ENCODE data around the gene VPS37B.

The VPS37B gene

DNA sequence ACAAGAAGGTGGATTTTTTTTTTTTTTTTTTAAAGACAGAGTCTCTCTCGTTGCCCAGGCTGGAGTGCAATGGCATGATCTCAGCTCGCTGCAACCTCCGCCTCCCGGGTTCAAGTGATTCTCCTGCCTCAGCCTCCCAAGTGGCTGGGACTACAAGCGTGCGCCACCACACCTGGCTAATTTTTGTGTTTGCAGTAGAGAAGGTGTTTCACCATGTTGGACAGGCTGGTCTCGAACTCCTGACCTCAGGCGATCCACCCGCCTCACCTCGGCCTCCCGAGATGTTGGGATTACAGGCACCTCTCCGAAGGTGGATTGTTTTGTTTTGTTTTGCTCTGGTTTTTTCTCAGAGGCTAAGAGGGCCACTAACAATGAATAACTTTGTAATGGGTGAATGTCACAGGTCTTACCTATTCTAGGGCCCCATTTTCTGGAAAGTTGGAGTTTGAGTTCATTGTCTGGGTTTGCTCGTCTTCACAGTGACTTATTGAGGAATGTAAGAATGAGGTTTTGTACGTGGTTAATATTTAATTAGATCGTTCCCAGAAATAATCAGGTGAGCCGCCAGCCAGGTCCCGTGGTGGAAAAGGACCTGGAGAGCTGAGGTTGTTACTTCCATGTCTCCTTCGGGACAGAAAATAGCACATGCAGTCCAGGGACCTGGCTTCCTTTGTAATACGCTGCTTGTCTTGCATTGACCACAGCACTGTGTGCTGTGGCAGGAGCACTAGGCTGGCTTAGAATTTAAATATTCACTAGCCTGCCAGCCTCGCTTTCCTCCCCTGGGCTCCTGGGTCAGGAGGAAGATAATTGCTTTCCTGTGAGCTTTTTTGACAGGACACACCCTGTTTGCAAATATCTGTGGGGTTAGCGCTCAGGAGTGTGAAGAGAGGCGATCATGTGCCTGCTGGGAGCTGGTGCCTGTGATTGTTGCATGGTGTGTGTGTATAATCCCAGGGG is 58.3 kb downstream of the VPS37B start:
- no peak for DNase-seq

DNA sequence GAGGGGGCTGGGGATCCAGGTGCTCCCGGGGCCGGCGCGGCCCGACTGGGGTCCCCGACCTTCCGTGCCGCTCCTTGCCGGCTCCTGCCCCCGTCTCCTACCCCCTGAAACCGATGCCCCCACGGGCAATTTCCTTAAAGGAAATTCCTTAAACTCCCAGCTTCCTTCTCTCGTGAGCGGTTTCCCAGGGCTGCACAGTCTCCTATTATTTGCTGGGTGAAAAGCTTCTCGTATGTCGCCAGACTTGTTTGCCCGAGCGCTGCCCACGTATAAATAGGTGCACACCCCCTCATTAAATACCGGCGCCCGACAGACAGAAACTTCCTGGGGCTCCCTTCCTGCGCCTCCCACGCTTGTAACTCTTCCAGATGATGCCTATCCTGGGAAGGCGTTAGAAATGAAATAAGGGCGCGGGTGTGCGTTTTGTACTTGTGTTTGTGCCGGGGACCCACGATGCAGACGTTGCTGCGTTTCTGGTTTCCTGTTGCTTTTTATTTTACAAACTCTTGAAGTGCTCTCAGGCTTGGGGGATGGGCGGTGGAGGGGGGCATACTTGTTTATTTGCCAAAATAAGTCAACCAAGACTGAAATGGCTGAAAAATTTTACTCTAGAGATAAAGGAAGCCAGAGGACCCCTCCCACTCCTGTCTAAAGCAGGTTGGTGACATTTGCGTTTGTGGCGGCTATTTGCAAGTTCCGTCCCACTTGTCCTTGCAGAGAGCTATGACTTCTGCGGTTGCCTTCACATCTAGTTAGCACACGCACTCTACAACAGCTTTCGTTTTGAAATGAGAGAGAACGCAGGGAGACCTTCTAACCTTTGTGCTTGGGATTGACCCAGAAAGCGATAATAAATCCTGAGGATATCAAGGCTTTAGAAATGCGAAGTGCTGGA is 59.6 kb downstream of the VPS37B start:
- peak; percentile 51 for DNase-seq

DNA sequence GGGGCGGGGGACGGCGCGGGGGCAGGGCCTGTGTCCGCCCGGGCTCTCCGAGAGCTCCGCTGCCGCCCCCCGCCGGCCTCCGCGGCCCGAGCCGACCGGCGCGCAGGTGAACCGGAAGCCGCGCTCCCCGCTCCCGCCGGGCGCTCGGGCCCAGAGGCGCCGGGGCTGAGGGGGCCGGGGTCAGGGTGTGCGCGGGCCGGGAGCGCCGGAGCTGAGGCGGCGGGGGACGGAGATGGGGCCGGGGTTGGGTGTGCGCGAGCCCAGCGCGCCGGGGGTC is 60.2 kb downstream of the VPS37B start:
- DNase-seq, result peak; percentile 44

DNA sequence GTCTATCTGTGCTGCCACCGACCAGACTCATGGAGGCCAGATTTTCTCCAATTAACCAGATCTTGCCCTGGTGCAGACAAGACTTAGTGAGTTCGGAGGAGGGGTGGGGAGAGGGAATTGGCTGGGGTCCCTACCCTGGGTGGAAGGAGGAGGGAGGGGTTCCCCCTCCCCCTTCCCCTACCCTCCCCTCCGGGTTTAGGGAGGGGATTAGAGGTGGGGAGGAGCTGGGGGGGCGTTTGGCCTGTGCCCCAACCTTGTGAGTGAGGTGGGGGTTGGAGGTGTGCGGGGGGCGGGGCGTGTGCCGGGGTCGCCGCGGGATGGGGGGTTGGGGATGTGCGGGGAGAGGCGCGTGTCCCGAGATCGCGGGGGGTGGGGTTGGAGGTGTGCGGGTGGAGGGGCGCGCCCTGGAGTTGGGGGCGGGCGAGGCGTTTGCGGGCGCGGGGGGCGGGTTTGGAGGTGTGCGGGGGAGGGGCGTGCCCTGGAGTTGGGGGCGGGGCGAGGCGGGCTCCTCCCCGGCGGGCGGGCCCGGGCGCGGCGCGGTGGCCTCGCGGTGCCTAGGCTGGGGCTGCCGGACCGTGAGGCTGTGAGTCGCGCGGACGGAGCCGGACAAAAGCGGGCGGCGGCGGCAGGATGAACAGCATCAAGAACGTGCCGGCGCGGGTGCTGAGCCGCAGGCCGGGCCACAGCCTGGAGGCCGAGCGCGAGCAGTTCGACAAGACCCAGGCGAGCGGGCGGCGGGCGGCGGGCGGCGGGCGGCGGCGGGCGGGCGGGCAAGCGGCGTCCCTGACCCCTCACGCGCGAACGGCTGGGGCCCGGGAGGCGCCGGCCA is 60.8 kb downstream of the VPS37B start, which contains the start of gene HIP1R:
Gene HIP1R (plus strand): TSS at position 537 of the 829 bp plus-strand sequence. CDS start 94 bp downstream, at position 631.
- peak; percentile 77 for DNase-seq

DNA sequence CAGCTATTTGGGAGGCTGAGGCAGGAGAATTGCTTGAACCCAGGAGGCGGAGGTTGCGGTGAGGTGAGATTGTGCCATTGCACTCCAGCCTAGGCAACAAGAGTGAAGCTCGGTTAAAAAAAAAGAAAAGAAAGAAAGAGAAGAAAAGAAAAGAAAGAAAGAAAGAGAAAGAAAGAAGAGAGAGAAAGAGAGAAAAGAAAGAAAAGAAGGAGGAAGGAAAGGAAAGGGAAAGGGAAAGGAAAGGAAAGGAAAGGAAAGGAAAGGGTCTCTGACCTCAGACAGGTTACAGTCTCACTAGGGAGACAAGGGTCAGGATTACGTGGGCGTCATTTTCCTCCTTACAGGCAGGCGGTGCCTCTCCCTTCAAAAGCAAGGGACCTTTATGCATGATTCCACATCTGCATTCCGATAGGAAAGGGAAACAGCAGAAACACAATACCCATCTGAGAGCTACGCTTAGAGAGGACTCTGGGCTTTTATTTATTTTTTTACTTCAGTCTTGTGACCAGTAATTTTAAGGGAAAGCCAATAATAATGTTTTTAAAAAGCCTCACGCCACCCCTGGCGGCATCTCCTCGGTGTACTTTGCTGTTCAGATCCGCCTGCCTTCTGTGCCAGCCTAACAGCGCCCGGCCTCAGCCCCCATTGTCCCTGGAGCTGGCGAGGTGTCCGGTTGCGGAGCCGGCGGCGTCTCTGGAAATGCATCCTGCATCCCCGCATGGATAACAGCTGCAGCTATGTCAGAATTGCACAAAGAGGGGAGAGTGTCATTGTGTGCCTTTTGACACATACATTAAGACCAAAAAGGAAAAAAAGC is 61.6 kb downstream of the VPS37B start:
- DNase-seq, result peak; percentile 37

DNA sequence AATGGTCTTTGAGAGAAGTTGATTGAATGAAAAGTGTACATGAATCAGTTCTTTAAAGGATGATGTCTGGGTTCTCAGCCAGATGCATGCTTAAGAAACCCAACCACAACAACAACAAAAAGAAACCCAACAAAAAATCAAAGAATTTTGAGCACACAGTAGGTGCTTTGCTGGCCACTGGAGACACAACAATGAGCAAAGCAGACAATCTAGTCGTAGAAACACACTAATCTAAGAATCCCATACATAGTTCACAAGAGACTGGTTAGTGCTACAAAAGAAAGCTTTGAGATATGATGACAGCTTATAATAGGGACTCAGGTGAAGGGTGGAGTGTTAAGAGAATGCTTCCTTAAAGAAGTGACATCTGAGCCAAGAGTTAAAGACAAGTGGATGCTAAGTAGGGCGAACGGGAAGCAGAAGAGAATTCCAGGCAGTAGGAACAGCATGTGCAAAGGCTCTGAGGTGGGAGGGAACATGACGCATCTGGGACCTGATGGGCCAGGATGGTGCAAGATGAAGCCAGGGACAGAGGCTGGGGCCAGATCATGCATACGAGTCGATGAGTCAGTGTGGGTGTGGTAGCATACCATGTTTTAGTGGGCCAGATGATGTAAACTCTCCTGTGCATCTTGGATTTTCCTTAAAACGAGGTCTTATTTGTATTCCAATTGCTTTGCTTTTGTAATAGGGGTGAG is 65.3 kb downstream of the VPS37B start:
- DNase-seq, result no peak

DNA sequence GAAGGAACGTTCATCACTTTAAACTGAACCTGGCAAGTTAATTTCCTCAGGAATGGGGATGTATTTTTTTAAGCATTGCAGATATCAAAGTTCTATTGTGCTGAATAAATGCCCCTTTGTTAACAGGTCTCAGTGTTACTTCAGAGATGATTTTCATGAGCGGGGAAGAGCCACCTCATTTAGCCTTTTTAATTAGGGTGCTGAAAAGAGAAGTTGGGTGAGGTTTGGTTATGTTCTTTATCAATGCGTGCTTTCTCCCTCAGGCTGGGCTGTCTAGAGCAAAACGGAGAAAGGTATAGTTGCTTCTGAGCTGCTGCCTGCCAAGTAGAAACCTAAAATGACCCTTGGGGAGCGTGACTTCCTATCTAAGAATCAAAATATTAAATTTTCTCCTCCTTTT is 68.7 kb downstream of the VPS37B start:
- DNase-seq, result no peak

DNA sequence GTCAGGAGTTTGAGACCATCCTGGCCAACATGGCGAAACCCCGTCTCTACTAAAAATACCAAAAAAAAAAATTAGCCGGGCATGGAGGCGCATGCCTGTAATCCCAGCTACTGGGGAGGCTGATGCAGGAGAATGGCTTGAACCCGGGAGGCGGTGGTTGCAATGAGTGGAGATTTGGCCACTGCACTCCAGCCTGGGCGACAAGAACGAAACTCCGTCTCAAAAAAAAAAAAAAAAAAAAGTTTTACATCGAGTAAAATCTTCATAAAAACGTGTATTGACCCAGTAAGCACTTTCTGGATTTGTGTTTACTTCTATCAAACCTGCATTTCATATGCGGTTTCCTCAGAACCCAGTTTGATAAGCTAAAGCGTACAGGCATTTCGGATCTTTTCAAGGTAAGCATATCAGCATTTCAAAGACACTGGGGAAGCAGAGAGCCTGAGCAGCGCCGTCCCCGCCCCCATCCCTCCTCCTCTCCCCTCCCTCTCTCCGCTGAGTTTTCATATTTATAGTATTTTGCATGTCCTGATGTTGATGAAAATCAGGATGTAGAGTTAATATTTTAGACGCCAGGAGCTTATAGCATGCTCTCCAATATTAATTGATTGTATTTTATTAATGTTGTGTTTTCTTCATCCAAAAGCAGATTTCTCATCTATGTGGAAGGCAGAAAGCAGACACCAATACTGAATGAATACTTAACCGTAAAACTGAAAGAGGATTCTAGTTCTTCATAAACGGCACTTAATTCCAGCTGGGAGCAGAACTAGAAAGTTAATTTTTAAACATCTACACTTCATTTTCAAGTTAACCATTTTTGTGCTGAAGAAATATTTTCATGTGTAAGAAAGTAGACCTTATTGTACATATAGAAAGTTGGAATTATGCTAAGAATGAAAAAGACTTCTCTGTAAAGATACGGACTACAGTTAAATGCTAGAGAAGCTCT is 69.9 kb downstream of the VPS37B start:
- DNase-seq, result no peak

DNA sequence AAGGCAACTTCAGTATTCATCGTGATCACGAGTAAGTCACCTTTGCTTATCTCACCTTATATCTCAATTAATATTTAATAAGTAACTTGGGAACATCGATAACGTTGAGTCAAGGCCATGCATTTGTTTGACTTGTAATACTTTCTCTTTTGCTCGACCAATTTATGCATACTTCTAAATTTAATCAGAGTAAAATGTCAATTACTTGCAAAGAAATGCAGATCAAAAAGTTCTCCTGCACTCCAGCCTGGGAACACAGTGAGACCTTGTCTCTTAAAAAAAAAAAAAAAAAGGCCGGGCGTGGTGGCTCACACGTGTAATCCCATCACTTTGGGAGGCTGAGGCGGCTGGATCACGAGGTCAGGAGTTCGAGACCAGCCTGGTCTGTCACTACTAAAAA is 72.5 kb downstream of the VPS37B start:
- DNase-seq, result no peak

DNA sequence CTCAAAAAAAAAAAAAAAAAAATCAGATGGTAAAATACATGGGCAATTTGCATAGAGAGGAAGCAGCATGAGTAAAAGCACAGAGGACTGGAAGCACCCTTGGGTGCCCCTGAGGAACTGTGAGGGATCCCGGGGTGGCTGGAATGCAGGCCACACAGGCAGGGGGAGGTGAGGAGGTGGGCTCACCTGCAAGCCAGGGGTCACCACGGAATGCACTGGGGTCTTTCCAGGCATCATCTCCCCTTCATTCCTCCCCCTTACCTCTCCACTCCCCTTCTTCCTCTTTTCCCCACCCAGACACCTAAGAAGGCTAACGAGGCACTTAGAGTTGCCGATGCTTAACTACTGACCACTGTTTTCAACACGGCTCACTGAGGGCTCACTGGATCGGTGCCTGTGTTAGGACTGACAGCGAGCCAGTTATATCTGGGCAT is 75.1 kb downstream of the VPS37B start:
- no peak for DNase-seq

DNA sequence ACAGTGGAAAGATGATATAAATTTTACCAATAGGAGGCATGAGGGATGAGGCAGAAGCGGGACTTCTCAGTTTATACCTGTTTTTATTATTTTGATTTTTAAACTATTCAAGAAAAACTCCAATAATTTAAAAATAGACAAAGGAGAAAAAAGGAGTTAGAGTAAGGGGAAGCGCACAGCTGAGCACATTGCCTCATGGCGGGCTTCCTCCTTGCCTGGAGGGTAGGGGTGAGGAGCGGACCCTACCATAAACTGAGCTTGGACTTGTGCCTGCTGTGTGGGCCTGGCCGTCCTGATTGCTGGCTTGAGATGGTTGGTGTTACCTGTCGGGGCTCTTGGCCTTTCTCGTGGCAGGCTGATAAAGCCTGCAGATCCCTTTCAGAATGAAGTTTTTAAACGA is 75.8 kb downstream of the VPS37B start:
- no peak for DNase-seq

DNA sequence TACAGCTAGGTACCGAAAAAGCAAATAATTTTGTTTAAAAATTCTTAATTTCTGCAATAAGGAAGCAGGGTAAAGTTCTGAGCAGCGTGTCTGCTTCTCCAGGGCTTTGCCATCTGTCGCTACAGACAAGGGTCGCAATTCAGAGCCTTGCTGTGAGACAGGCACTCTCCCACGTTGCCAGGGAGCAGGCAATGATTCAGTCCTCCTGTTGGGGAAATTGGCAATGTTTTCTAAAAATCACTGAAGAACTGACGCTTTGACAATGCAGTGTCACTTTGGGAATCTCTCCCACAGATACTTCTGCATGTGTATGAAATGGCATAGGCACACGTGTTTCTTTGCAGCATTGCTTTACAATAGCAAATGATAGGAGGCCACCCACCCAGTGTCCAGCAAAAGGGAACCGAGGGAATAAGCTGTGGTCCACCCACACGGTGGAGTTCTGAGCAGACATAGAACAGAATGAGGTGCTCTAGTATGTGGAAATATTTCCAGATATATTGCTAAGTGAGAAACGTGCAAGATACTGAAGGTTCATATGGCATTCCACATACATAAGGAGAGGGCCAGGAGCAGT is 76.6 kb downstream of the VPS37B start:
- DNase-seq, result no peak
